Activated CD8-positive, alpha-beta T cell treated with anti-CD3 and anti-CD28 coated beads for 36 hours (primary cell): Measurements from ENCODE around the gene GTPBP3. TPM values are rescaled to one million over a fixed set of nuclear protein-coding genes. Genes with fewer than 3 reads are reported as not detected.

Experiments used
- ATAC-seq: fragments of 200-7000 bp; cut with Tn5 transposase; one replicate; pipeline ENCODE4 v1.10.0; 2021; ENCODE audit warnings: mild to moderate bottlenecking, moderate library complexity
- CTCF ChIA-PET: fragments of 350-600 bp; sonication (Branson Sonifier 250); formaldehyde crosslinking; loops from one replicate; lab custom pipeline; 2021; ENCODE audit warnings: antibody characterized with exemption; lab: Charles Lee
- POLR2A ChIA-PET: fragments of 350-600 bp; sonication (Branson Sonifier 250); formaldehyde crosslinking; loops from one replicate; lab custom pipeline; 2021; ENCODE audit warnings: antibody characterized with exemption; lab: Charles Lee
- DNase-seq: peaks from one replicate; pipeline ENCODE4 v3.0.0-alpha.2; 2020
- H3K27ac Mint-ChIP-seq: one replicate; pipeline ENCODE4 v1.8.0; 2021; ENCODE audit warnings: mild to moderate bottlenecking, mixed read lengths
- H3K27me3 Mint-ChIP-seq: one replicate; pipeline ENCODE4 v1.8.0; 2021; ENCODE audit warnings: mixed read lengths
- H3K36me3 Mint-ChIP-seq: one replicate; pipeline ENCODE4 v1.8.0; 2021; ENCODE audit warnings: low read depth, mixed read lengths
- H3K4me1 Mint-ChIP-seq: one replicate; pipeline ENCODE4 v1.8.0; 2021; ENCODE audit warnings: low read depth, mixed read lengths
- H3K4me3 Mint-ChIP-seq: one replicate; pipeline ENCODE4 v1.8.0; 2021; ENCODE audit warnings: mild to moderate bottlenecking, moderate library complexity, mixed read lengths
- H3K9me3 Mint-ChIP-seq: one replicate; pipeline ENCODE4 v1.8.0; 2021; ENCODE audit warnings: mixed read lengths
- CTCF ChIP-seq: fragments of 200-600 bp; IDR thresholded peaks from one replicate; pipeline ENCODE4 v1.8.0; 2022; ENCODE audit warnings: antibody characterized with exemption, mild to moderate bottlenecking
- intact Hi-C: fragments of 100-400 bp; cut with micrococcal nuclease; formaldehyde crosslinking; loops from one replicate; pipeline ENCODE4 v1.10.0; 2022
- total RNA-seq, 2 experiments: library from RNA; stranded (reverse); gene quantifications; one replicate each; pipeline ENCODE4 v1.2.3, GENCODE V29; 2021

The GTPBP3 gene
- total RNA-seq, 2 experiments from 2014 or later = 43.8 to 45.4 TPM

GRCh38 chr19:17324357-17325114, 12.8 kb upstream of the GTPBP3 start:
- Mint-ChIP-seq H3K9me3 (no peaks in the 10 kb centered on the region), H3K36me3 (peaks cover 12% of the 10 kb centered on the region), H3K27ac (no peak overlapping the region), H3K4me3 (no peak overlapping the region), H3K4me1 (peaks cover 5% of the 10 kb centered on the region), H3K27me3 (no peaks in the 10 kb centered on the region)
- no peak for TF ChIP-seq CTCF
- intact Hi-C loops = no loop called here
- no peak for DNase-seq
- CTCF ChIA-PET = interaction anchor here (1.0 kb wide), 1 partner anchor 19 kb away, joined by 3 read pairs; no protein-coding TSS in a partner anchor
- POLR2A ChIA-PET = interaction anchor here (0.6 to 1.8 kb wide), 6 partner anchors 9 to 45 kb away, joined by 3 to 9 read pairs (median 4); partner anchors contain the start of genes ANO8 and DDA1
- no peak for ATAC-seq

GRCh38 chr19:17325133-17325532, 12.2 kb upstream of the GTPBP3 start:
- Mint-ChIP-seq H3K4me3 (no peak overlapping the region), H3K27ac (no peak overlapping the region), H3K27me3 (no peaks in the 10 kb centered on the region), H3K4me1 (peaks cover 10% of the 10 kb centered on the region), H3K9me3 (no peaks in the 10 kb centered on the region), H3K36me3 (peaks cover 6% of the 10 kb centered on the region)
- DNase-seq (no peak), ATAC-seq (no peak)
- TF ChIP-seq CTCF = no peak
- CTCF ChIA-PET = no interaction called here
- POLR2A ChIA-PET = interaction anchor here (0.6 to 1.8 kb wide), 5 partner anchors 8 to 45 kb away, joined by 3 to 9 read pairs (median 3); partner anchors contain the start of genes ANO8 and DDA1
- intact Hi-C loops = no loop called here

- no peaks in the 10 kb centered on the region for H3K9me3 Mint-ChIP-seq
- H3K4me1 Mint-ChIP-seq = peaks cover 10% of the 10 kb centered on the region
- POLR2A ChIA-PET = interaction anchor here (1.3 to 1.6 kb wide), 3 partner anchors 16 to 38 kb away, joined by 3 to 4 read pairs (median 4); partner anchors contain the start of gene DDA1
- ATAC-seq (no peak), DNase-seq (no peak)
- H3K27ac Mint-ChIP-seq = no peak overlapping the region
- TF ChIP-seq CTCF = no peak
- peaks cover 5% of the 10 kb centered on the region for H3K36me3 Mint-ChIP-seq
- CTCF ChIA-PET = interaction anchor here (1.6 kb wide), 1 partner anchor 18 kb away, joined by 6 read pairs; no protein-coding TSS in a partner anchor
- intact Hi-C loops = no loop called here
- no peaks in the 10 kb centered on the region for H3K27me3 Mint-ChIP-seq
- H3K4me3 Mint-ChIP-seq = no peak overlapping the region
These were observed 11.3 kb upstream of the GTPBP3 start for GRCh38 chr19:17325881-17326594.

GRCh38 chr19:17326595-17326966, 10.8 kb upstream of the GTPBP3 start:
- H3K27ac Mint-ChIP-seq = no peak overlapping the region
- H3K4me3 Mint-ChIP-seq = no peak overlapping the region
- H3K4me1 Mint-ChIP-seq = peaks cover 10% of the 10 kb centered on the region
- DNase-seq (no peak), ATAC-seq (no peak)
- POLR2A ChIA-PET = interaction anchor here (1.2 to 1.3 kb wide), 2 partner anchors 20 to 21 kb away, joined by 4 read pairs; no protein-coding TSS in a partner anchor
- no peak for TF ChIP-seq CTCF
- intact Hi-C loops = no loop called here
- CTCF ChIA-PET = interaction anchor here (1.6 kb wide), 1 partner anchor 18 kb away, joined by 6 read pairs; no protein-coding TSS in a partner anchor
- H3K9me3 Mint-ChIP-seq = no peaks in the 10 kb centered on the region
- H3K36me3 Mint-ChIP-seq = peaks cover 5% of the 10 kb centered on the region
- H3K27me3 Mint-ChIP-seq = no peaks in the 10 kb centered on the region
